ENCODE results near the gene RSPH1. TPM values are rescaled to one million over a fixed set of nuclear protein-coding genes. Genes with fewer than 3 reads are reported as not detected.

RSPH1 gene
- total RNA-seq, 1 experiment from 2014 or later = 1.5 TPM

GRCh38 chr21:42538479-42539275 lies 42.7 kb upstream of the RSPH1 start (continued):
- TF ChIP-seq REST (IDR thresholded peaks at IDR 0.05; ENCODE audit: low read depth) = no peak
- TF ChIP-seq JUND (IDR thresholded peaks at IDR 0.05) = no peak
- TF ChIP-seq CBX3 (IDR thresholded peaks at IDR 0.05; ENCODE audit: low read depth) = no peak
- no peak for TF ChIP-seq EZH2phosphoT487 (IDR thresholded peaks at IDR 0.05; ENCODE audit: borderline replicate concordance)
- TF ChIP-seq YY1 (IDR thresholded peaks at IDR 0.05; ENCODE audit: extremely low read depth, insufficient replicate concordance, low read depth, low read length) = no peak
- TF ChIP-seq TCF7L2 (IDR thresholded peaks at IDR 0.05; ENCODE audit: borderline replicate concordance, extremely low read depth, insufficient read depth, insufficient read length) = no peak
- TF ChIP-seq ZFX (IDR thresholded peaks at IDR 0.05) = no peak
- no peak for TF ChIP-seq EGR1 (IDR thresholded peaks at IDR 0.05; ENCODE audit: low read depth)
- TF ChIP-seq ATF3 (IDR thresholded peaks at IDR 0.05) = no peak
